K562 (cell line): ENCODE measurements around the gene NGDN.

Experiments
- AFF4 ChIP-seq: sonication (generic); formaldehyde crosslinking; IDR thresholded peaks from 2 replicates; pipeline ENCODE4 v1.8.0; 2023; ENCODE audit warnings: mild to moderate bottlenecking, missing genetic modification reagents
- MECOM ChIP-seq: fragments of 250-450 bp; sonication (Bioruptor Pico); IDR thresholded peaks from 2 replicates; pipeline ENCODE4 v1.8.0; 2022; ENCODE audit warnings: inconsistent platforms
- NRF1 ChIP-seq, 2 experiments: fragments of 450-650 bp; IDR thresholded peaks in 1 of 2; conservative IDR thresholded peaks in 1 of 2; 2 replicates each; pipeline ENCODE4 v1.6.1; 2014; ENCODE audit warnings: mild to moderate bottlenecking in 2 of 2
- TAF1 ChIP-seq: IDR thresholded peaks from 2 replicates; pipeline ENCODE4 v1.6.1; 2011; ENCODE audit warnings: mild to moderate bottlenecking, low read length, moderate library complexity; ENCODE audit not compliant: insufficient read depth, control insufficient read depth, severe bottlenecking; ENCODE audit errors: extremely low read depth
- ZFP30 ChIP-seq: fragments of 250-450 bp; sonication (Bioruptor Pico); IDR thresholded peaks from 2 replicates; pipeline ENCODE4 v1.8.0; 2022; ENCODE audit warnings: moderate library complexity, mild to moderate bottlenecking, inconsistent platforms, borderline replicate concordance
- ZNF263 ChIP-seq: sonication (generic); formaldehyde crosslinking; IDR thresholded peaks from 2 replicates; pipeline ENCODE4 v1.8.0; 2022; ENCODE audit warnings: mild to moderate bottlenecking, missing genetic modification reagents, borderline replicate concordance
- TF ChIP-seq, protein P1 (sequence below), 3 experiments: IDR thresholded peaks in 2 of 3; conservative IDR thresholded peaks in 1 of 3; 2 replicates each; pipeline ENCODE4 v1.5.1; 2011 to 2012; ENCODE audit warnings: low read length in 3 of 3, mild to moderate bottlenecking in 3 of 3, control low read depth in 2 of 3, improper control_type of control experiment in 1 of 3, inconsistent platforms in 1 of 3, low read depth in 1 of 3, mixed read lengths in 1 of 3, moderate library complexity in 1 of 3; ENCODE audit not compliant: insufficient read depth in 2 of 3

DNA sequence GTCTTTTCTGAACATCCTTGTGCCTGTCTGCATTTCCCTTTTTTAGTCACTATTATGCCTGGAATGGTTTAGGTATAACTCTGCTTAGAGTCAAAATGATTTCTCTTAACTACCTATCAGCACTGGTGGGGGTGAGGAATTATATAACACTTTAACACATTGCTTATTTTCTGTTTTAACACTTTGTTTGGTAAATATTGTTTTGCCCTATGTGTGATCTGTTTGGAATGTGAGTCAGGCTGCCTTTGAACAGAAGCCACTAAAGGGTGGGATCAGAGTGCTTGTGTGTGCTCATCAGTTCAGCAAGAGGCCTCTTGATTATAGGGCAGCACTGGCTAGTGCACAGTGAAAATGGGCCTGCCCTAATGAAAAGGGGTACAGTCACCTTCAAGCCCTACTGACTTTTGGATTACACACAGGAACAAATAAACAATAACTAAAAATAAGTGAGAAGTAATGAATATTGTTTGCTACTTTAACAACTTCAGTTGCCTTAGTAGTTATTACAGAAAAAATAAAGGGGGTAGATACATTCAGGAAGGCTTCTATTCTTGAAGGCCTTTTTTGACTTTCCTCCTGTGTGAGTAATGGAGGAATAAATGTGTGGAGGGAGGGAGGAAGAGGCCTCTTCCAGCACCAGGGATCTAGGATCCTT is 23.2 kb downstream of the NGDN start:
- no peak for TF ChIP-seq NRF1 (conservative IDR thresholded peaks at IDR 0.05 in 1 of 2, IDR thresholded peaks at IDR 0.05 in 1 of 2)
- no peak for TF ChIP-seq ZFP30
- no peak for TF ChIP-seq TAF1
- TF ChIP-seq, protein P1, sequence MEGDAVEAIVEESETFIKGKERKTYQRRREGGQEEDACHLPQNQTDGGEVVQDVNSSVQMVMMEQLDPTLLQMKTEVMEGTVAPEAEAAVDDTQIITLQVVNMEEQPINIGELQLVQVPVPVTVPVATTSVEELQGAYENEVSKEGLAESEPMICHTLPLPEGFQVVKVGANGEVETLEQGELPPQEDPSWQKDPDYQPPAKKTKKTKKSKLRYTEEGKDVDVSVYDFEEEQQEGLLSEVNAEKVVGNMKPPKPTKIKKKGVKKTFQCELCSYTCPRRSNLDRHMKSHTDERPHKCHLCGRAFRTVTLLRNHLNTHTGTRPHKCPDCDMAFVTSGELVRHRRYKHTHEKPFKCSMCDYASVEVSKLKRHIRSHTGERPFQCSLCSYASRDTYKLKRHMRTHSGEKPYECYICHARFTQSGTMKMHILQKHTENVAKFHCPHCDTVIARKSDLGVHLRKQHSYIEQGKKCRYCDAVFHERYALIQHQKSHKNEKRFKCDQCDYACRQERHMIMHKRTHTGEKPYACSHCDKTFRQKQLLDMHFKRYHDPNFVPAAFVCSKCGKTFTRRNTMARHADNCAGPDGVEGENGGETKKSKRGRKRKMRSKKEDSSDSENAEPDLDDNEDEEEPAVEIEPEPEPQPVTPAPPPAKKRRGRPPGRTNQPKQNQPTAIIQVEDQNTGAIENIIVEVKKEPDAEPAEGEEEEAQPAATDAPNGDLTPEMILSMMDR (IDR thresholded peaks at IDR 0.05 in 2 of 3, conservative IDR thresholded peaks at IDR 0.05 in 1 of 3; ENCODE audit: insufficient read depth in 2 of 3, low read depth in 1 of 3, low read length in 3 of 3): no peak
- no peak for TF ChIP-seq MECOM
- TF ChIP-seq AFF4 (CRISPR knock-in tag): no peak
- TF ChIP-seq ZNF263: no peak
